Measurements from ENCODE around the gene C4orf54. TPM values are rescaled to one million over a fixed set of nuclear protein-coding genes. Genes with fewer than 3 reads are reported as not detected.

Gene C4orf54
- total and polyA plus RNA-seq, 2 of the 4 experiments (the other 2 are of a cell fraction): not detected

DNA sequence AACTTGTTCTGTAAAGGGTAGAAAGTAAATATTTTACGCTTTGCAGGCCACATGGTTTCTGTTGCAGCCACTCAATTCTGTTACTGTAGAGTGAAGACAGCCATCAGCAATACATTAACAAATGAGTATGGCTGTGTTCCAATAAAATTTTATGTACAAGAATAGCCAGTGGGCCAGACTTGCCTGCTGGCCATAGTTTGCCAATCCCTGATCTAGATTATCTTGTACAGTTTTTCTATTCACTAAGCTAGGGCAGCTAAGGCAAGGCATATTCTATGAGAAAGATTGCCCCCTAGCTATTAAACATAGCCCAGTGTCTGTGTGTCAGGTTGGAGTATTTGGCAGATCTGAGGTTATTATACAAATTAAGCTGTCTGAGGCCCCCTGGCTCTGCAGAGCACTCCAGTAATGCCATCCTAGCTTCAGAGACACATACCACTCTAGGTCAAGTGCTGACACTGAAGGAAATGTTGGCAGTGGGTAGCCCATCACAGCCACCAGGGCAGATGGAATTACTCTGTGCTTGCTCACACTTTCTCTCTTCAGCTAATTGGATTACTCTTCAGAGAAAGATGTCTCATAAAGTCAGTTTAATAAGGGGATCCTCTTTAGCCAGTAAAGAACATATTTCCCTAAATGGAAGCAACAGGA is 42.3 kb downstream of the C4orf54 start:
- no peak overlapping the region for H3K56ac ChIP-seq (ENCODE audit: extremely low read depth, insufficient read depth, low read length)
- H4K20me1 ChIP-seq (ENCODE audit: insufficient read depth, low read length): no peaks in the 10 kb centered on the region
- H3K4me1 ChIP-seq (ENCODE audit: control insufficient read depth, insufficient read depth, low read length): no peaks in the 10 kb centered on the region
- no peaks in the 10 kb centered on the region for H3K9me1 ChIP-seq (ENCODE audit: insufficient read depth, low read length)
- peaks cover 1% of the 10 kb centered on the region; the same call in 1 of the 2 replicates for H3K27me3 ChIP-seq (ENCODE audit: control insufficient read depth, insufficient read depth, low read length)
- H4K91ac ChIP-seq (ENCODE audit: insufficient read depth, low read depth, low read length): no peak overlapping the region
- H3K9me3 ChIP-seq (ENCODE audit: control insufficient read depth, insufficient read depth, low read length): no peaks in the 10 kb centered on the region
- no peak overlapping the region for H4K5ac ChIP-seq (ENCODE audit: low read depth, low read length)
- dilution Hi-C loops (cut with HindIII; ENCODE audit: low sequenced_read_pairs, unreplicated experiment) (no loop called here), in situ Hi-C loops (cut with MboI; ENCODE audit: low sequenced_read_pairs) (no loop called here), intact Hi-C loops (cut with micrococcal nuclease) (no loop called here)
- H2BK120ac ChIP-seq (ENCODE audit: low read depth, low read length): no peak overlapping the region
- CTCF ChIA-PET: interaction anchor here (1.4 kb wide), 1 partner anchor 9 kb away, joined by 4 read pairs; no protein-coding TSS in a partner anchor
- no peak overlapping the region for H3K4ac ChIP-seq (ENCODE audit: low read depth, low read length)
- no peak overlapping the region for H2AFZ ChIP-seq (replicated peaks; ENCODE audit: low read length, poor library complexity)
- no CpG with 5 or more reads among the region's 1 CpG for WGBS, 2 experiments (ENCODE audit: extremely low coverage in 2 of 2, insufficient read length in 1 of 2)
- TF ChIP-seq, protein P1, sequence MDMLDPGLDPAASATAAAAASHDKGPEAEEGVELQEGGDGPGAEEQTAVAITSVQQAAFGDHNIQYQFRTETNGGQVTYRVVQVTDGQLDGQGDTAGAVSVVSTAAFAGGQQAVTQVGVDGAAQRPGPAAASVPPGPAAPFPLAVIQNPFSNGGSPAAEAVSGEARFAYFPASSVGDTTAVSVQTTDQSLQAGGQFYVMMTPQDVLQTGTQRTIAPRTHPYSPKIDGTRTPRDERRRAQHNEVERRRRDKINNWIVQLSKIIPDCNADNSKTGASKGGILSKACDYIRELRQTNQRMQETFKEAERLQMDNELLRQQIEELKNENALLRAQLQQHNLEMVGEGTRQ (IDR thresholded peaks at IDR 0.05; ENCODE audit: low read depth, low read length): no peak
- TF ChIP-seq FOS (IDR thresholded peaks at IDR 0.05; ENCODE audit: low read depth, low read length) (no peak), POLR2A (IDR thresholded peaks at IDR 0.05; ENCODE audit: low read depth, low read length) (no peak), SMC3 (IDR thresholded peaks at IDR 0.05; ENCODE audit: low read depth, low read length) (no peak), CHD1 (IDR thresholded peaks at IDR 0.05; ENCODE audit: low read depth, low read length) (no peak), MAFK (IDR thresholded peaks at IDR 0.05; ENCODE audit: low read depth, low read length) (no peak), BHLHE40 (IDR thresholded peaks at IDR 0.05; ENCODE audit: low read depth, low read length) (no peak), RFX5 (IDR thresholded peaks at IDR 0.05; ENCODE audit: low read depth, low read length) (no peak), NFE2L2 (IDR thresholded peaks at IDR 0.05; ENCODE audit: low read depth, low read length) (no peak), MXI1 (IDR thresholded peaks at IDR 0.05; ENCODE audit: borderline replicate concordance, low read depth, low read length) (no peak), RCOR1 (IDR thresholded peaks at IDR 0.05; ENCODE audit: insufficient replicate concordance, low read length) (no peak), CEBPB (IDR thresholded peaks at IDR 0.05; ENCODE audit: low read depth, low read length) (no peak), MAZ (IDR thresholded peaks at IDR 0.05; ENCODE audit: borderline replicate concordance, low read depth, low read length) (no peak), RAD21 (IDR thresholded peaks at IDR 0.05; ENCODE audit: low read length) (no peak)
- TF ChIP-seq, protein P2, sequence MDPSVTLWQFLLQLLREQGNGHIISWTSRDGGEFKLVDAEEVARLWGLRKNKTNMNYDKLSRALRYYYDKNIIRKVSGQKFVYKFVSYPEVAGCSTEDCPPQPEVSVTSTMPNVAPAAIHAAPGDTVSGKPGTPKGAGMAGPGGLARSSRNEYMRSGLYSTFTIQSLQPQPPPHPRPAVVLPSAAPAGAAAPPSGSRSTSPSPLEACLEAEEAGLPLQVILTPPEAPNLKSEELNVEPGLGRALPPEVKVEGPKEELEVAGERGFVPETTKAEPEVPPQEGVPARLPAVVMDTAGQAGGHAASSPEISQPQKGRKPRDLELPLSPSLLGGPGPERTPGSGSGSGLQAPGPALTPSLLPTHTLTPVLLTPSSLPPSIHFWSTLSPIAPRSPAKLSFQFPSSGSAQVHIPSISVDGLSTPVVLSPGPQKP (IDR thresholded peaks at IDR 0.05; ENCODE audit: borderline replicate concordance, low read depth, low read length): no peak
- TF ChIP-seq, protein P3, sequence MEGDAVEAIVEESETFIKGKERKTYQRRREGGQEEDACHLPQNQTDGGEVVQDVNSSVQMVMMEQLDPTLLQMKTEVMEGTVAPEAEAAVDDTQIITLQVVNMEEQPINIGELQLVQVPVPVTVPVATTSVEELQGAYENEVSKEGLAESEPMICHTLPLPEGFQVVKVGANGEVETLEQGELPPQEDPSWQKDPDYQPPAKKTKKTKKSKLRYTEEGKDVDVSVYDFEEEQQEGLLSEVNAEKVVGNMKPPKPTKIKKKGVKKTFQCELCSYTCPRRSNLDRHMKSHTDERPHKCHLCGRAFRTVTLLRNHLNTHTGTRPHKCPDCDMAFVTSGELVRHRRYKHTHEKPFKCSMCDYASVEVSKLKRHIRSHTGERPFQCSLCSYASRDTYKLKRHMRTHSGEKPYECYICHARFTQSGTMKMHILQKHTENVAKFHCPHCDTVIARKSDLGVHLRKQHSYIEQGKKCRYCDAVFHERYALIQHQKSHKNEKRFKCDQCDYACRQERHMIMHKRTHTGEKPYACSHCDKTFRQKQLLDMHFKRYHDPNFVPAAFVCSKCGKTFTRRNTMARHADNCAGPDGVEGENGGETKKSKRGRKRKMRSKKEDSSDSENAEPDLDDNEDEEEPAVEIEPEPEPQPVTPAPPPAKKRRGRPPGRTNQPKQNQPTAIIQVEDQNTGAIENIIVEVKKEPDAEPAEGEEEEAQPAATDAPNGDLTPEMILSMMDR (conservative IDR thresholded peaks at IDR 0.05; ENCODE audit: low read depth, low read length): no peak
- H3K23ac ChIP-seq (ENCODE audit: low read depth, low read length): no peak overlapping the region
- no peak overlapping the region for H3K9ac ChIP-seq (ENCODE audit: low read depth, low read length)
- H2AK9ac ChIP-seq (replicated peaks; ENCODE audit: low read depth, low read length, poor library complexity): no peak overlapping the region
- no peak overlapping the region for H2AK5ac ChIP-seq (ENCODE audit: low read depth, low read length)
- no peak overlapping the region for H2BK15ac ChIP-seq (ENCODE audit: low read depth, low read length)
- POLR2A ChIA-PET (ENCODE audit: unreplicated experiment): no interaction called here
- no peak overlapping the region for H2BK5ac ChIP-seq (ENCODE audit: low read depth, low read length, poor library complexity, severe bottlenecking)
- H3K18ac ChIP-seq (ENCODE audit: low read depth, low read length): no peak overlapping the region
- H2BK20ac ChIP-seq (ENCODE audit: low read depth, low read length): no peak overlapping the region
- H3K14ac ChIP-seq (replicated peaks; ENCODE audit: low read depth, low read length): no peak overlapping the region
- no peak overlapping the region for H3K4me2 ChIP-seq (ENCODE audit: low read depth, low read length)
- H4K8ac ChIP-seq (ENCODE audit: low read depth in 2 of 2, low read length in 2 of 2): no peak overlapping the region
- H3K36me3 ChIP-seq (ENCODE audit: control insufficient read depth, insufficient read depth, low read length): no peaks in the 10 kb centered on the region
- BruUV-seq (replicated peaks): no TSS peak
- H3K79me1 ChIP-seq (ENCODE audit: low read depth in 1 of 2, low read length in 2 of 2): no peaks in the 10 kb centered on the region
- H3K27ac ChIP-seq (ENCODE audit: insufficient read depth, low read length): no peak overlapping the region
- DNase-seq (no peak), ATAC-seq (ENCODE audit: low read depth) (no peak)
- H3K4me3 ChIP-seq (ENCODE audit: insufficient read depth, low read depth, low read length): no peak overlapping the region

Measured in IMR-90 (cell line).